Endothelial cell of umbilical vein (primary cell): ENCODE results near the gene PIK3AP1. TPM values are rescaled to one million over a fixed set of nuclear protein-coding genes. Genes with fewer than 3 reads are reported as not detected.

Source experiments
- BruUV-seq: library from RNA; stranded (reverse); fragments of 400-500 nt; replicated peaks from 2 replicates; lab custom pipeline; 2021; lab: Mats Ljungman, UMichigan
- CTCF ChIA-PET: fragments of 300-600, 350-600 bp; sonication (Branson Sonifier 250); formaldehyde crosslinking; loops from one replicate; lab custom pipeline; 2021; ENCODE audit warnings: antibody characterized with exemption, inconsistent platforms; lab: Charles Lee
- POLR2A ChIA-PET: fragments of 300-600, 350-600 bp; sonication (Branson Sonifier 250); formaldehyde crosslinking; loops from one replicate; lab custom pipeline; 2021; ENCODE audit warnings: antibody characterized with exemption, inconsistent platforms; lab: Charles Lee
- DNase-seq: peaks from one replicate; pipeline ENCODE4 v3.0.0-alpha.2; 2011; ENCODE audit warnings: low read depth, low spot score
- FAIRE-seq: peaks from 2 replicates; lab custom pipeline; 2011; peaks lifted over from hg19 to GRCh38; lab: Jason Lieb, UNC
- H2AFZ ChIP-seq: 2 replicates; pipeline ENCODE4 v1.6.0; 2012; ENCODE audit warnings: low read depth, low read length, control low read depth, inconsistent platforms
- H3K27ac ChIP-seq: 2 replicates; pipeline ENCODE4 v1.5.1; 2011; ENCODE audit warnings: low read depth, mild to moderate bottlenecking, control low read depth, low read length, moderate library complexity; ENCODE audit not compliant: insufficient read depth
- H3K27me3 ChIP-seq, 2 experiments: 2 replicates each; pipeline versions ENCODE4 v1.6.0 to v1.6.1; 2011; ENCODE audit warnings: low read length in 2 of 2, mixed read lengths in 1 of 2; ENCODE audit not compliant: control insufficient read depth in 2 of 2, insufficient read depth in 2 of 2
- H3K36me3 ChIP-seq, 2 experiments: 2 replicates in 1 of 2; 3 replicates in 1 of 2; pipeline ENCODE4 v1.5.1; 2011; ENCODE audit warnings: low read length in 2 of 2, mild to moderate bottlenecking in 1 of 2, moderate library complexity in 1 of 2; ENCODE audit not compliant: control insufficient read depth in 2 of 2, insufficient read depth in 2 of 2; ENCODE audit errors: extremely low read depth in 1 of 2
- H3K4me1 ChIP-seq: 3 replicates; pipeline ENCODE4 v1.5.1; 2011; ENCODE audit warnings: mild to moderate bottlenecking, low read length; ENCODE audit not compliant: control insufficient read depth, insufficient read depth; ENCODE audit errors: extremely low read depth
- H3K4me2 ChIP-seq: 2 replicates; pipeline ENCODE4 v1.6.1; 2011; ENCODE audit warnings: low read length, control low read depth, mixed read lengths; ENCODE audit not compliant: insufficient read depth
- H3K4me3 ChIP-seq, 3 experiments: fragments of 200-600 bp in 1 of 3; sonication (generic), shearing (Covaris generic) in 1 of 3; replicated peaks in 1 of 3; 2 replicates each; pipeline ENCODE4 v1.5.1; 2011 to 2016; ENCODE audit warnings: control low read depth in 3 of 3, low read length in 3 of 3, mild to moderate bottlenecking in 2 of 3, inconsistent platforms in 1 of 3, low read depth in 1 of 3, moderate library complexity in 1 of 3; ENCODE audit not compliant: insufficient read depth in 1 of 3
- H3K79me2 ChIP-seq: 2 replicates; pipeline ENCODE4 v1.6.0; 2012; ENCODE audit warnings: low read length, inconsistent platforms; ENCODE audit not compliant: control insufficient read depth, insufficient read depth
- H3K9ac ChIP-seq: replicated peaks from 2 replicates; pipeline ENCODE3; 2011; ENCODE audit warnings: low read length, control low read depth; ENCODE audit not compliant: insufficient read depth; ENCODE audit errors: extremely low read depth
- H3K9me1 ChIP-seq: replicated peaks from 3 replicates; pipeline ENCODE4 v1.6.0; 2011; ENCODE audit warnings: mild to moderate bottlenecking, low read length; ENCODE audit not compliant: control insufficient read depth, insufficient read depth; ENCODE audit errors: extremely low read depth
- H3K9me3 ChIP-seq: replicated peaks from 2 replicates; pipeline ENCODE4 v1.5.1; 2012; ENCODE audit warnings: low read length, inconsistent platforms; ENCODE audit not compliant: control insufficient read depth, insufficient read depth
- H4K20me1 ChIP-seq: replicated peaks from 2 replicates; pipeline ENCODE3; 2011; ENCODE audit warnings: mild to moderate bottlenecking, low read length; ENCODE audit not compliant: control insufficient read depth, insufficient read depth; ENCODE audit errors: extremely low read depth
- EZH2 ChIP-seq: IDR thresholded peaks from 2 replicates; pipeline ENCODE4 v1.6.1; 2012; ENCODE audit warnings: borderline replicate concordance, low read depth, mild to moderate bottlenecking, moderate library complexity, low read length, inconsistent platforms; ENCODE audit not compliant: severe bottlenecking
- FOS ChIP-seq: IDR thresholded peaks from 2 replicates; pipeline ENCODE4 v1.6.1; 2011; ENCODE audit warnings: mild to moderate bottlenecking, low read length, moderate library complexity, borderline replicate concordance; ENCODE audit not compliant: insufficient read depth
- JUN ChIP-seq: IDR thresholded peaks from 2 replicates; pipeline ENCODE4 v1.6.1; 2011; ENCODE audit warnings: borderline replicate concordance, low read depth; ENCODE audit not compliant: insufficient read length, insufficient read depth
- MYC ChIP-seq: IDR thresholded peaks from one replicate; pipeline ENCODE4 v1.6.1; 2011; ENCODE audit warnings: mild to moderate bottlenecking, low read depth, low read length
- POLR2A ChIP-seq: IDR thresholded peaks from 2 replicates; pipeline ENCODE4 v1.6.1; 2012; ENCODE audit warnings: low read depth, mild to moderate bottlenecking, control low read depth, low read length
- POLR2AphosphoS5 ChIP-seq: IDR thresholded peaks from 2 replicates; pipeline ENCODE4 v1.6.1; 2012; ENCODE audit warnings: low read depth, mild to moderate bottlenecking, control low read depth, low read length, moderate library complexity; ENCODE audit not compliant: insufficient read depth
- dilution Hi-C: fragments of 300-500 bp; cut with MboI; formaldehyde crosslinking; loops from one replicate; pipeline ENCODE4 v1.15.0; 2019; ENCODE audit warnings: low sequenced_read_pairs; ENCODE audit not compliant: extremely low pct_ligation_motif_present
- intact Hi-C: fragments of 100-400 bp; cut with micrococcal nuclease; formaldehyde crosslinking; loops from one replicate; pipeline ENCODE4 v1.10.0; 2022
- polyA plus RNA-seq, 4 experiments: library from polyadenylated mRNA; depleted of rRNA in 3 of 4; stranded (reverse) in 3 of 4; unstranded in 1 of 4; fragments of >200 nt; gene quantifications; 2 replicates each; pipeline versions ENCODE4 v1.2.1 to v1.2.3, GENCODE V29; 2011 to 2012; ENCODE audit warnings: missing spikeins in 1 of 4
- total RNA-seq: library from RNA; stranded (reverse); gene quantifications from 2 replicates; pipeline ENCODE4 v1.2.3, GENCODE V29; 2021
- TF ChIP-seq, protein P1 (sequence below), 2 donors: IDR thresholded peaks; 1 replicate in 1 of 2; 2 replicates in 1 of 2; pipeline ENCODE4 v1.5.1; 2011; ENCODE audit warnings: low read length in 2 of 2, mild to moderate bottlenecking in 2 of 2, moderate library complexity in 2 of 2, control low read depth in 1 of 2, inconsistent platforms in 1 of 2, low read depth in 1 of 2; ENCODE audit not compliant: insufficient read depth in 1 of 2; ENCODE audit errors: extremely low read depth in 1 of 2

Gene PIK3AP1
- total and polyA plus RNA-seq, 2 donors (not counting 3 experiments of a cell fraction or from before 2014, with no cell fraction given) = 0.04 TPM; not detected in 1

GRCh38 chr10:96746503-96746902 is 26.2 kb upstream of the PIK3AP1 start:
- no peaks in the 10 kb centered on the region for H3K36me3 ChIP-seq
- no peak overlapping the region for H3K27ac ChIP-seq
- no TSS peak for BruUV-seq
- no peak overlapping the region for H2AFZ ChIP-seq
- H4K20me1 ChIP-seq = no peaks in the 10 kb centered on the region
- no peak overlapping the region for H3K9ac ChIP-seq
- H3K4me3 ChIP-seq = no peak overlapping the region
- H3K9me3 ChIP-seq = no peaks in the 10 kb centered on the region
- no peak for TF ChIP-seq POLR2AphosphoS5
- no peak for TF ChIP-seq POLR2A
- TF ChIP-seq FOS = no peak
- TF ChIP-seq MYC = no peak
- no peak for TF ChIP-seq JUN
- no peaks in the 10 kb centered on the region for H3K27me3 ChIP-seq
- CTCF ChIA-PET = interaction anchor here (0.8 kb wide), 1 partner anchor 279 kb away, joined by 3 read pairs; no protein-coding TSS in a partner anchor
- no peaks in the 10 kb centered on the region for H3K9me1 ChIP-seq
- POLR2A ChIA-PET = no interaction called here
- no peak for FAIRE-seq
- H3K4me1 ChIP-seq = no peaks in the 10 kb centered on the region
- intact Hi-C loops (no loop called here), dilution Hi-C loops (no loop called here)
- DNase-seq = no peak
- H3K79me2 ChIP-seq = no peaks in the 10 kb centered on the region
- H3K4me2 ChIP-seq = no peak overlapping the region

GRCh38 chr10:96745950-96746349 is 25.6 kb upstream of the PIK3AP1 start:
- BruUV-seq = no TSS peak
- dilution Hi-C loops = no loop called here
- CTCF ChIA-PET = interaction anchor here (0.8 kb wide), 1 partner anchor 279 kb away, joined by 3 read pairs; no protein-coding TSS in a partner anchor
- no peak overlapping the region for H2AFZ ChIP-seq
- TF ChIP-seq POLR2AphosphoS5 (no peak), JUN (no peak), EZH2 (no peak), POLR2A (no peak), FOS (no peak)
- TF ChIP-seq, protein P1, sequence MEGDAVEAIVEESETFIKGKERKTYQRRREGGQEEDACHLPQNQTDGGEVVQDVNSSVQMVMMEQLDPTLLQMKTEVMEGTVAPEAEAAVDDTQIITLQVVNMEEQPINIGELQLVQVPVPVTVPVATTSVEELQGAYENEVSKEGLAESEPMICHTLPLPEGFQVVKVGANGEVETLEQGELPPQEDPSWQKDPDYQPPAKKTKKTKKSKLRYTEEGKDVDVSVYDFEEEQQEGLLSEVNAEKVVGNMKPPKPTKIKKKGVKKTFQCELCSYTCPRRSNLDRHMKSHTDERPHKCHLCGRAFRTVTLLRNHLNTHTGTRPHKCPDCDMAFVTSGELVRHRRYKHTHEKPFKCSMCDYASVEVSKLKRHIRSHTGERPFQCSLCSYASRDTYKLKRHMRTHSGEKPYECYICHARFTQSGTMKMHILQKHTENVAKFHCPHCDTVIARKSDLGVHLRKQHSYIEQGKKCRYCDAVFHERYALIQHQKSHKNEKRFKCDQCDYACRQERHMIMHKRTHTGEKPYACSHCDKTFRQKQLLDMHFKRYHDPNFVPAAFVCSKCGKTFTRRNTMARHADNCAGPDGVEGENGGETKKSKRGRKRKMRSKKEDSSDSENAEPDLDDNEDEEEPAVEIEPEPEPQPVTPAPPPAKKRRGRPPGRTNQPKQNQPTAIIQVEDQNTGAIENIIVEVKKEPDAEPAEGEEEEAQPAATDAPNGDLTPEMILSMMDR (IDR thresholded peaks at IDR 0.05; ENCODE audit: extremely low read depth in 1 of 2, insufficient read depth in 1 of 2, low read depth in 1 of 2, low read length in 2 of 2) = no peak
- H3K9ac ChIP-seq = no peak overlapping the region
- FAIRE-seq = no peak
- intact Hi-C loops = no loop called here
- POLR2A ChIA-PET = no interaction called here
- no peaks in the 10 kb centered on the region for H3K4me1 ChIP-seq
- H3K9me3 ChIP-seq = no peaks in the 10 kb centered on the region
- H3K9me1 ChIP-seq = no peaks in the 10 kb centered on the region
- no peaks in the 10 kb centered on the region for H3K36me3 ChIP-seq
- no peak overlapping the region for H3K27ac ChIP-seq
- no peak overlapping the region for H3K4me3 ChIP-seq
- no peak for DNase-seq
- no peaks in the 10 kb centered on the region for H4K20me1 ChIP-seq
- H3K79me2 ChIP-seq = no peaks in the 10 kb centered on the region
- H3K4me2 ChIP-seq = no peak overlapping the region
- no peaks in the 10 kb centered on the region for H3K27me3 ChIP-seq
